ENCODE measurements around the gene PPP2R2B.
A peak's percentile ranks its signal among the peaks of the same experiment; 100 is the strongest.
"Not testable (repeated sequence)": the region's sequence is repeated elsewhere in the genome, so short reads cannot be mapped to it uniquely, and the experiment has no call there.

Gene PPP2R2B

DNA sequence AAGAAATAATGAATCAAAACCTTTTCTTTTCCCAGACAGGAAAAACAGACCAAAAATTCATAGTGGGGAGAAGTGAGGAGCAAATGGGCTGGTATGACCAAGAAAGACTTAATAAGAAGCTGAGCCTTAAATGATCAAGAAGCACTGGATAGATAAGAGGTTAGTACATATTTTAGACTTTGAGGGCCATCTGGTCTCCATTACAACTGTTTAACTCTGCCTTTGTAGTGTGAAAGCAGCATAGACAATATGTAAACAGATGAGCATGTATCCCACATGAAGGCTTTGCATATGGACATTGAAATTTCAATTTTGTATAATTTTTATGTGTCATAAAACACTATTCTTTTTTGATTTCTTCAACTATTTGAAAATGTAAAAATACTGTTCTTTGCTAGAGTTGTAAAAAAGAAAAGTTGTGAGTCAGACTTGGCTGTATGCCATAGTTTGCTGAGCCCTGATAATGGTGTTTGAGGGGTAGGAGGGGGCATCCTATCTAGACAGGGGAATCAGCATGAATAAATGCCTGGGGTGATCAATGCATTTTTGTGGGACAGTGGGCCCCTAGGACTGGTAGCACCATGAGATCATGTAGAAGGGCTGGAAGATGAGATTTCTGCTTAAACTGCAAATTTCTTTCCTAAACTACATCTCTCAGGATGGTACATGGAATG, 270.8 kb downstream of the PPP2R2B start:
- DNase-seq (ENCODE audit: low spot score) = no peak

DNA sequence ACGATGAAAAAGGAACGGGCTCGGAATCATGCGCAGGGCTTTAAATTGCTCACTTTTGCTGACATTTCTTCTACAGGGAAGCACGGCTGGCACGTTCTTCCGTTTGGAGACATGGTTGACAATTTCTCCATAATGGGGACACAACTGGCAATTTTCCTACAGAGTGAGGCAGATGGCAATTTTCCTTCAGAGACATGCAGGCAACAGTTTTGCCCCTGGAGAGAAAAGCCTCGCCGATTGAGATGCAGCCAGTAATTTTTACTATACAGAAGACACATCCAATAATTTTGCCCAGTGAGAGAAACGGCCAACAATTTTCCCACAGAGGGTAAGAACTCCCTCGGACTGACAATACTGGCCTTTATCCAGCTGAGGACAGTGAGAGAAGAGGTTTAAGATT, 271.7 kb downstream of the PPP2R2B start:
- DNase-seq (ENCODE audit: low spot score) = no peak

DNA sequence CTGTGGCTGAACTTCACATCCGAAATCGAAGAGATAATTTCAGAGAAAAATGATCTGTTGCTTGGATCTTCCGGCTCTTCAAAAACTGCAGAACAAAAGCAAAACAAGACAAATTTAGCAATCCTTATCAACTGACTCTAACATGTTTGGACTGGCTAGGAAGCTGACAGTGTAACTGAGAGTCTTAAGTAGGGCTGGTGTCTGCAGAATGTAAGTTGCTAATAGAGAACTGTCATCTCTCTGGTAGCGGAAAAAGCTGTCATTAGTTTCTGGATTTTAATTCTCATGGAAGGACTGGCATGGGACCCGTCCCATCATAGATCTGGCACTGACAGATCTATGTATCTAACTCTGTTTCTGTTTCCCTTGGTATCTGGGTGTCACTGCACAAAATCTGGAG, 278.2 kb downstream of the PPP2R2B start:
- no peak for DNase-seq (ENCODE audit: low spot score)

DNA sequence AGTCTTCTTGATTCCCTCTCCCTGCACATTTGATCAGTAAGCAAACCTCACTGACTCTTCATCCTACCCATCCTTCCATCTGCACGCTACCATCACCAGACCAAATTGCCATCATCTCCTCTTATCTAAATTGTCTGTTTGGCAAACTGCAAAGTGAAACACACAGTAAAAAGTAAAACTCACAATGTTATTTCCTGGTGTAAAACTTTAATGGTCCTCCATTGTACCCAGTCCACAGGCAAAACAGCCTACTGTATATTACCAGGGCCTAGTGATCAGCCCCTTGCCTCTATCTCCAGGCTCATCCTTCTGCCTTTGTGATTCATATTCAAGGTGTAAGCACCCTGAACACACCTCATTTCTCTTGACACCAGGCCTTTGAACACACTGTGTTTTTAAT, 279.3 kb downstream of the PPP2R2B start:
- DNase-seq (ENCODE audit: low spot score) = no peak

DNA sequence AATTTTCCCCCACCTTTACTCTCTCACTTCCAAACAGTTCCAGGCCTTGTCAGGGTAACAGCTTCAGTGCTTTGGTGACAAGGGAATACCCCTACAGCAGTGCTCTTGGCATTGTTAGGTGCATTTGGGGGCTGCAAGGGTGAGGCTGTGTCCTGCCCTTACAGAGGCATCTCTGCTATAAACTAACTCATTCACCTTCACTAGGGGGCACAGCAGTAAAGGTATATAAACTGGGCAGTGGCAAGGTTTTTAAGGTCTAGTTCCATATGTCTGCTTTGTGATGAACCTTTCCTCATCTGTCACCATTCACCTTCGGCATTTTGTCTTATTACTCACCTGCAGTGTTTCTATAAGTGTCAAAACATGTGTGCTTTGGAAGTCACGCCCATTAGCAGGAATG, 283.5 kb downstream of the PPP2R2B start:
- DNase-seq (ENCODE audit: low spot score) = no peak

DNA sequence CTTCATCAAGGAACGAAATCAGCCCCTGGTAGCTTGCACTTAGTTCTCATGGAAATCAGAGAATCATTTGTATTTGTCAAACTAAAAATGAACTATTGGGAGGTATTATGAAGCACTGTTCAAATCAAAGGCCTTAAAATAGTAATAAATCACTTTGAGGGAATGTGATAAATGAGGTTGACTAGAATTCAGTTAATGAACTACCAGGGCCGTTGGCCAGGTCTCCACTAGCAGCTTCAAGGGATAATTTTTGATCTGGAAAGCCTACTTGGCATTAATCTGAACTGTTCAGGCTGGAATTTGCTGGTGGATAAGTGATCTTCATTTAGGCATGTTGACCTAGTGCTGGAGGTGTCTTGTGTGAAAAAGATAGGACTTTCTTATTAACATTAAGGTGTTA, 286.2 kb downstream of the PPP2R2B start:
- DNase-seq (ENCODE audit: low spot score) = no peak

DNA sequence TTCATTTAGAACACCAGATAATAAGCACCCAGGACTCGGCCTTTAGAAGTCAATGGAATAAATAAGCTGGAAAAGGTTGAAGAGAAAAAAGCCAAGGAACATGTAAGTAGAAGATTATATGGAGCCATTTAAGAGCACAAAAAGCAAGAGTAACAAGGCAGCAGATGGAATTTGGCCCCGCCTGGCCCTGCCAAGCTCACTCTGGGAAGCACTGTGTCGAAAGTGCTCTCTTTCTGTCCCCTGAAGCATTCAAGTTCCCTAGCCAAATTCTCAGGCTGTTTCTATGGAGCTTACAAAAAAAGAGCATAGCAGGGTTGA, 289.6 kb downstream of the PPP2R2B start:
- DNase-seq (ENCODE audit: low spot score) = no peak

DNA sequence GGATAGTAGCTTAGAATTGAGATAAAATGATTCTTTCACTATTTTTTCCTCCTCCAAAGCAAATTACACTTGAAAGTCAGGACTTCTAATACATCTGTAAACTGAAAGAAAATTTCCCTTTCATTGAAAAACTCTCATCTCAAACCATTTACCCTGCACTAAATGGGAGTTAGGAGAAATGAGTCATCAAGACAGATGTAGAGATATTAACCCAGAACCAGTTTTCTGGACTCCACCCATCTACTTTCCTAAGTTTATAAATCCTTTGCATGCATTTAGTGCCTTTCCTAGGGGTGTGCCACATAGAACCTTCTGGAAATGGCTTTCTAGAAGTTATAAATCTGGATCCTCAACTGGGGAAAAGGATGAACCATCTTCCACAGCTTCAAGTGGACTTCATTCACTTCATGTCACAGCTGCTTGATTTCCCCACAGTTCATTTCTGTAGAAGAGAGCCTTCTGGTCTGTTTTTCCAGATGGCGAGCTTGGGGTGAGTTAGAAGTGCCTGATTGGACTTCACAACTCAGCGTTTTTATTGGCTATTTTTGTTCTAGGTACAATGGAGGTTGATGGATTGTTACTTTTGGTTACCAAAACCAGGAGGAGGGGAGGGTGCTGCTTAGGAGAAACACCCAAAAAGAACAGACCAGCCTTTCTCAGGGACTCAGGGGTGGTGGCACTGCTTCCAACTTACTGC, 290.1 kb downstream of the PPP2R2B start:
- DNase-seq (ENCODE audit: low spot score) = no peak

DNA sequence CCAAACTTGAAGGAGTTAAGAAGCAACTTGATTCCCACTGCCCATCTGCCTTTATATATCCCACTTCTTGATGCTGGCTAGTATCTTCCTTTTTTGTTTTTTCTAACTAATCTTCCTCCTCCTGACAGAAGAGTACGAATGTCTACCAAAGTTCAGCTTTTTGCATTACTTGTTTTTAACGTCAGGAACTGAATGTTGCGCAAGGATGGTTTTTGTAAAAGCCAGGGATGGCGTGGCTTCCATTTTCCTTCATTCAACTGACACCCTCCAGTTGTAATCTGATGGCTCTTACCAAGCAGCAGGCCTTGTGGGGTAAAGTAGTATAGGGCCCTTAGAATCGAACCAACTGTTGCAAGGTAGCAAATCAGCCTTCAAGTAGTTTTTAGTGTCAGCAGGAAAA, 291.8 kb downstream of the PPP2R2B start:
- DNase-seq (ENCODE audit: low spot score) = no peak

DNA sequence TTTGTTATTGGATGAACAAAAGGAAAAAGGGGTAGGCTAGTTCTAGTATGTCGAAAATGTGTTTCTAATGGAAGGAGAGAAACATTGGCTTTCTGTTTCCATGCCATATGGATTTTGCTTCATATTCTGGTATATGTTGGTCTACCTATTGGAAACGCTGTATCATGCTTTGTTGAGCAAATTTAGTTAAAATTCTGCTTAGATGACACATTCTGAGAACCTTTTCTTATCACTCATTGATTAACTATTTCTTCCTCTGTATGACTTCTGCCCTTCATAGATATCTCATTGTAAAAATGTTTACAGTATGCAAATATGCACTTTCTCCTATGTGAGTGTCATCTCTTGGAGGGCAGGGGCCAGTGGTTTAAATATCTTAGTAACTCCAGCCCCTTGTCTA, 293.8 kb downstream of the PPP2R2B start:
- DNase-seq (ENCODE audit: low spot score) = no peak

DNA sequence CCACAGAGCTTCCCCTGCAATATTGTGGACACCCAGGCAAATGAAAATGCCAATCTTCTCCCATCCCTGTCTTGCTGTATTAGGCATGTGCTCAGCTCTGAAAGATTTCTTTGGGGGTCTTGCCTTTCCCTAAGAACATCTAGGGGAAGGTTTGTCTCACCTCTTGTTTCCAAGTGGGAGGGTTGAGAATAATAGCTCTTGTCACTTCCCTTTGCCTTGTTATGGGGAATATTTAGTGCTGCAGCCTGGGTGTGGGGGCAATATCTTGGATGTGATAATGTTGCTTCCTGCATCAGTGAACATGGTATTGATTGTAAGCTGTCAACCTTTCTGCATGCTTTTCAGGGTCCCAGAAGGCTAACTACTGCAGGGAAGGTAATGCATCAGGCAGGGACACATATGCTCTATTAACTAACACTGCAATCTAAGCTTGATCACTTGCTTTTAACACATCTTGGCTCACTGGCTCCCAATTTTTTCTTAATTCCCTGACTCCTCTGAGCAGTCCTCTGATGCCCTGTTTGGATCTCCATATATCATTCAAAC, 296.4 kb downstream of the PPP2R2B start:
- DNase-seq (ENCODE audit: low spot score) = no peak

DNA sequence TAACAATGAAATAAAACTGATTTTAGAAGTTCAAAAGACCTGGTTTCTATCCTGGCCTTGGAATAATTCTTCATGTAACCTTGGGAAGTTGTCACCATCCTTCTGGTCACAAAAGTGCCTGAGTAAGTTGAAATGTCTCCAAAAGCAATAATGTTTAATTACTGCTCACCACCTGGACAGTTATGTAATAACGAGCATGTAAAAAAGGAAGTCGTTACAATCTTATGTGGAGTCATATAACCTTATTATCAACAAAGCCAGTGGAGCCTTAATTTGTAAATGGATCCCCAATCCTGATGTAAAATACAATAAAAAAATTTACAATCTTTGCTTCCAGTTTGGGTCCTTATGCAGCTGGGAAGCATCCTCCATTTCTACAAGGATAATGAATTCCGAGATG, 298.3 kb downstream of the PPP2R2B start:
- DNase-seq (ENCODE audit: low spot score) = no peak

DNA sequence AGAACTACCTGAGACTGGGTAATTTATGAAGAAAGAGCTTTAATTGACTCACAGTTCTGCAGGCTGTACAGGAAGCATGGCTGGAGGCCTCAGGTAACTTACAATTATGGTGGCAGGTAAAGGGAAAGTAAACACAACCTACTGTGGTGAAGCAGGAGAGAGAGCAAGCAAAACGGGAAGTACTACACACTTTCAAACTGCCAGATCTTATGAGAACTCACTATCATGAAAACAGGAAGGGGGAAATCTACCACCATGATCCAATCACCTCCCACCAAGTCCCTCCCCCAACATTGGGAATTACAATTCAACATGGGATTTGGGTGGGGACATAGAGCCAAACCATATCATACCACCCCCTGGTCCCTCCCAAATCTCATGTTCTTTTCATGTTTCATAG, 303.8 kb downstream of the PPP2R2B start:
- DNase-seq (ENCODE audit: low spot score) = no peak

DNA sequence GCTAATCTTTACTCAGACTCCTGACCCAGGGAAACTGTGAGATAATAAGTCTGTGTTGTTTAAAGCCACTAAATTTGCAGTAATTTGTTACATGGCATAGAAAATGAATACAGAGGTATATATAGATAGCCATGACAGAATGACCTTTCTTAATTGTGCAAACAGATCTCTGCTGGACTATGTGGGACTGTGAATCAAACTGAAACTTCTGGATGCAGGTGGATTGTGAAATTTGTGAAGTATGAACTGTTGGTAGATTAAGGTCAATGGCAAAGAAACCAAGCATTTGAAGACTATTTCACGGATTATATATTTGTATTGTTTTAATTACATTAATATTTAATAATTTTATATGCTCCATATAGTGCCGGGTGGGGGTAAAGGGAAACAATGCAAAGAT, 310.4 kb downstream of the PPP2R2B start:
- no peak for DNase-seq (ENCODE audit: low spot score)

DNA sequence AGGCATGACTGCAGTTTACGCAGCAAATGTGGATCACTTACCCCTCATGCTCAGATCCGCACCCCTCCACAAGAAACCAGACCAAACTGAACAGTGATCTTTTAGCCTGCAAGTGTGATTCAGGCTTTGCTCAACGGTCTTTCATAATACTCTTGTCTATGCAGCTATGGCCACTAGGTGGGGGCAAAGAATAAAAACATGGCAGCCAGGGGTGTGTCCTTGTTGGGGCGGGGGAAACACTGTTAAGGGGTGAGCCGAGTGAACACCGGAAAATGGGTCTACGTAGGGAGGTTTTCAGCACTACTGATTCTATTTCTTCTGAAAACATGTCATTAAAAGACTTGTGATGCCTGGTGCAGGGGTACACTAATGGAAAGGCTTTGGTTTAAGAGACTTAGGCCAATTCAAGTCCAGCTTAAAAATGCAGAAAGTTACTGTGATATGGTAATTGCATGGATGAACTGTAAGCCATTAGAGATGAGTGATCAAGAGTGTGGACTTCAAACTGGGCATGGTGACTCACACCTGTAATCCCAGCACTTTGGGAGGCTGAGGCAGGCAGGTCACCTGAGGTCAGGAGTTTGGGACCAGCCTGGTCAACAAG, 312.7 kb downstream of the PPP2R2B start:
- peak; percentile 26 for DNase-seq (ENCODE audit: low spot score)

DNA sequence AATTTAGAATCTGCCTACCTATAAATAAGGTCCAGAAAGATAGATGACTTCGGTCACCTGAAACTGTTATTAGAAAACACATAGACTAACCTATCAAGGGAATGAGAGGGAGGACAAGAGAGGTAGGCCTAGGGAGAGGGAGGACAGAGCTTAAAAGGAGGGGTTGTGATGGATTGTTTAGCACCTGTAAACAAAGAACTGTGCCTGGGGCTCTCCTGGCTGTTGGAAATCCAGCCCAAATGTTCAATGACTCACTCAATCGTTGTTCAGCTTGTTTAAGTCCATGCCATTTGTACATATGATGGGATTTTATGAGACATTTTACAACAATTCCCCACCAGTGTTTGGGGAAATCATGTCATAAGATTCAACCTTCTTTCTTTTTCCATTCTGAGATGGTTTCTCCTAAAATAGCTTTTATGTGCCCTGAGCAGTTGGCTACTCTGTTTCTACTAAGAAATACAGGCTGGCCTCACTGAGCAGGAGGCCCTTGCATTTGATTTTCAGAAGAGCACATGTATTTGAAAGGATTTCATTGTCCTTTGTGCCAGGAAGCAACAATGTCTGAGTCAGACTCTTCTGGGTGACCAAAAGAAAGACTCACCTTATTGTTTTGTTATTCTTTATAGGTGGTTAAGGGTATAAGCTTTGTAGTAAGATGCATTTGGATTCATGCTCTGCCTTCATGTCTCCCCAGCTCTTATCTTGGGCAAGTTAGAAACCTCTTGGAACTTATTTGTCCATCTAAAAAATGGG, 314.4 kb downstream of the PPP2R2B start:
- no peak for DNase-seq (ENCODE audit: low spot score)

DNA sequence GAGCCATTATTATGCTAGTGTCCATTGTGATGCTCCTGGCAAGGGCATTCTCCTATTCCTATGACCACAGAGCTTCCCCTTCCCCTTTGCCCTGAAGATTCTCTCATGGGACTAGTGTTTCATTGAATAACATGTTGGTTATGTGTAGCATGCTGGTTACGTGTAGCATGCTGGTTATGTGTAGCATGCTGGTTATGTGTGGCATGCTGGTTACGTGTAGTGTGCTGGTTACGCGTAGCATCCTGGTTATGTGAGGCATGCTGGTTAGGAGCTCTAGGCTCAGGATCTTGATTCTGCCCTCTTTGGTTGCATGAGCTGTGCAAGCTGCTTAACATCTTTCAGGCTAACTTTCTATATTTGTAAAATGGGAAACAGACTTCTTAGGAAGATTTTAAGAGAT, 316.1 kb downstream of the PPP2R2B start:
- no peak for DNase-seq (ENCODE audit: low spot score)

DNA sequence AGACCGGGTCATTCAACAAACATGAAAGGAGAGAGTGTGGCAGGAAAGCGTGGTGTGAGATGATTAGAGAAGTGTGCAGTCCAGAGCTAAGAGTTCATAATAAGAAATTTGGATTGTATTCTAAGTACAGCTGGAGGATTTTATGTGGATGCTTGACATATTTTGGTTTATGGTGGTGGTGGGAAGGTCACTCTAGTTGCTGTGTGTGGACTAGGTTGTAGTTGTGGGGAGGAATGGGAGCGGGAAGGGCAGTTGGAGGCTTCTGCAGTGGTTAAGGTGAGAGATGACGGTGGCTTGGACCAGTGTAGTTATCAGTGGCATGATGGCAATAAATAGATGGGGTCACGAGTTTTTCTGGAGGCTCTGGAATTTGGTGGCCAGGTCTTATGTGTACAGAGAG, 316.8 kb downstream of the PPP2R2B start:
- DNase-seq (ENCODE audit: low spot score) = no peak

DNA sequence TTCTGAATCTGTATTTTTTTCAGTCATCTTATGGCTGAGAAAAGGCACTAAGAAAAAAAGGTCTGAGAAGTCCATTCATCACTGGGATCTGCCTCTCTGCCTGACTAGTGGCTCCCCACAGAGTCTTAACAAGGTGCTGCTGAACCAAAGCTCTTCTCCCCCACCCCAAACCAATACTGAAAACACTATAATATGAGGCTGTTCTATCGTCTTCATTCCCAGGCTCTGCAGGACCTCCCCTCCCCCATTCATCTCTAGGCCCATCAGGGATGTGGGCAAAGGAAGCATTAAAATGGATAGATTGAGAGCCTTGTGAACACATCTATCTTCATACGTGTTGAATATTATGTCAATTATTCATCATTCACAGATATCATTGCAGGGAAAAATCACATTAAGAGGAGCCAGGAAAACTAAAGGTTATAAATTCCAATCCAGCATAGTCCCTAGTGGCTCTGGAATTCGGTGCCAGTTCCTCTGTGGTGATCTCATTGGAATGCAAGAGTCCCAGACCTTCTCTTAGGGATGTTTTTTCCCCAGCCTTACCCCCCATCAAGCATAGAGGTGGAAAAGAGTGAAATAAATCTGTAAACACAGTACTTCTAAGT, 318.2 kb downstream of the PPP2R2B start:
- DNase-seq (ENCODE audit: low spot score) = no peak

DNA sequence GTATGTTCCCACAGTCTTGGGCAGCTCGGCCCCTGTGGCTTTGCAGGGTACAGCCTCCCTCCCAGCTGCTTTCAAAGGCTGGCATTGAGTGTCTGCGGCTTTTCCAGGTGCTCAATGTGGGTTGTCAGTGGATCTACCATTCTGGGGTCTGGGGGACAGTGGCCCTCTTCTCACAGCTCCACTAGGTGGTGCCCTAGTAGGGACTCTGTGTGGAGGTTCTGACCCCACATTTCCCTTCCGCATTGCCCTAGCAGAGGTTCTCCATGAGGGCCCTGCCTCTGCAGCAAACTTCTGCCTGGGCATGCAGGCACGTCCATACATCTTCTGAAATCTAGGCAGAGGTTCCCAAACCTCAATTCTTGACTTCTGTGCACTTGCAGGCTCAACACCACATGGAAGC, 321.7 kb downstream of the PPP2R2B start:
- DNase-seq (ENCODE audit: low spot score) = not testable (repeated sequence)

DNA sequence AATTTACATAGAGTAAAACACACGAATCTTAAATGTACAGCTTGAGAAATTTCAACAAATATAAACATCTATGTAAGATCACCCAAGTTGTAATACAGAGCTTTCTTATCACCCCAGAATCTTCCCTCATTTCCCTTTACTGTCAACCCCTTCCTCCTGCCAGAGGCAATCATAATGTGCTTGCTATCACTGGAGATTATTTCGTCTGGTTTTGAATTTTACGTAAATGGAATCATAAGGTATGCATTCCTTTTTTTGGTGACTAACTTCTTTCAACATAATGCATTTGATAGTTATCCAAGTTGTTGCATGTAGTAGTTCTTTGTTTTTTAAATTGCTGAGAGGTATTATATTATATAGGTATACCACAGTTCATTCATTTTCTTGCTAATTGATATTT, 325.1 kb downstream of the PPP2R2B start:
- no peak for DNase-seq (ENCODE audit: low spot score)

DNA sequence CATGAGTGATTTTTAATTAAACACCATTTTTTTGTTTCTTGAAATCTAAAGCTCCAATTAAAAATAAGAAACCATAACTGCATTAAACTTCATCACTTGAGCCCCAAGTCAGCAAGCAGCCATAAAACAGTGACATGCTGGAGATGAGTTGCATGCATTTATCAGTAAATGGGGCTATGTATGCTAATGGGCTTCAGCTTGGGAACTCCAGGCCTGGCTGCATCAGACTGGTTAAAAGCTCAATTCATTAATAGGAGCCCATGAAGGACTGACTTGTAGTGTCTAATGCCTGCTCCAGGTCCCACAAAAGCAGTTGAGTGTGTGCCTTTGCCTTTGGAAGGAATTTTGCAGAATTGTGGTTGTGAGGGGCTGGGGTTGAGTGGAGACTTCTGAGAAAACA, 328.9 kb downstream of the PPP2R2B start:
- DNase-seq (ENCODE audit: low spot score) = no peak
